ENCODE measurements around the gene EIF4G1.

The EIF4G1 gene

GRCh38 chr3:184349563-184350470, 35.4 kb downstream of the EIF4G1 start:
- DNase-seq (ENCODE audit: low read depth in 1 of 2, low spot score in 1 of 2) = no peak

- DNase-seq (ENCODE audit: low read depth in 1 of 2, low spot score in 1 of 2) = no peak
Observed at GRCh38 chr3:184350618-184351017, 36.2 kb downstream of the EIF4G1 start.

GRCh38 chr3:184351511-184352148, 37.2 kb downstream of the EIF4G1 start:
- no peak for DNase-seq (ENCODE audit: low read depth in 1 of 2, low spot score in 1 of 2)

- no peak for DNase-seq (ENCODE audit: low read depth in 1 of 2, low spot score in 1 of 2)
Observed at GRCh38 chr3:184352149-184352785, 37.9 kb downstream of the EIF4G1 start.

DNA sequence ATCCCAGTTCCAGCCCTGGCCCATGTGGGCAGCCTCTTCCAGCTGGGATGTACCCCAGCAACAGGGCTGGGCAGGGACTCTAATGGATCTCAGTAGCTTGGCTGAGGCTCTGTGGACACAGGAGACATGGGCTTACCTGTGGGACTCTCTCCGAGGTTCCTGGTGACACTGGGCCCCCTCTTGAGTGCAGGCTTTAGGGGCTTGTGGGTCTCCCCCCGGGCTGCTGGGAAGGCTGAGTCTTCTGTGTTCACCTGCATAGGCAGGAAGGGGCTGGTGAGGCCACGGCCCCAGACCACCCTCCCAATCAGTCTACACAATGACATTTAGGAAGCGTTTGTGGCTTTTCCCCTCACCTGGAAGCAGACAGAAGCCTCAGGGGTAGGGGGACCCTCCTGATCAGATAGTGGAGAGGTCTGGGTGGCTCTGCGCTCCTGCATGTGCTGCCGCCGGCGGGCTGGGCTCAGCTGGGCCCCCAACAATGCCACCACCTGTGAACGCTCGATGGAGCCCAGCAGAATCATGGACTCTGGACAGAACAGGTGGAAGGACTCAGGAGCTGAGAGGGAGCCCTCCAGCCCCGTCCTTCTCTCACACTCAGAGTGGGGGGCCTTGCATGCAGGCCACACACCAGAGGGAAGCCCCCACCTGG, 38.6 kb downstream of the EIF4G1 start:
- DNase-seq (ENCODE audit: low read depth in 1 of 2, low spot score in 1 of 2) = no peak

DNA sequence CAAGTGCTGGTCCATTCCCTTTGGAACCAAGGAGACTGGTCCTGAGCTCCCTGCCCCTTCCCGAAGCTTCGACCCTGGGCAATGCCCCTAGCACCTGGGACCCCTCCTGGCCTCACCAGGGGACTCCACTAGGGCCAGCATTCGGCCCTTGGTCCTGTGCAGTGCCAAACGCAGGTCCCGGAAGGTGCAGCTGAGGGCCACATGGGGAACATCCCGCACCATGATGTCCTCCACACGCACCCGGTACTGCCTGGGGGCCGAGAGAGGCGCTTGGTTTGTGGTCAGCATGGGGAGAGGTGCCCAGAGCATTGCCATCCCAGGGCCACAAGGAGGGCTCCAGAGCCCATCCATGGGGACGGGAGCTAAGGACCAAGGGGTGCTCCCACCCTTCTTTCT, 39.1 kb downstream of the EIF4G1 start:
- no peak for DNase-seq (ENCODE audit: low read depth in 1 of 2, low spot score in 1 of 2)

DNA sequence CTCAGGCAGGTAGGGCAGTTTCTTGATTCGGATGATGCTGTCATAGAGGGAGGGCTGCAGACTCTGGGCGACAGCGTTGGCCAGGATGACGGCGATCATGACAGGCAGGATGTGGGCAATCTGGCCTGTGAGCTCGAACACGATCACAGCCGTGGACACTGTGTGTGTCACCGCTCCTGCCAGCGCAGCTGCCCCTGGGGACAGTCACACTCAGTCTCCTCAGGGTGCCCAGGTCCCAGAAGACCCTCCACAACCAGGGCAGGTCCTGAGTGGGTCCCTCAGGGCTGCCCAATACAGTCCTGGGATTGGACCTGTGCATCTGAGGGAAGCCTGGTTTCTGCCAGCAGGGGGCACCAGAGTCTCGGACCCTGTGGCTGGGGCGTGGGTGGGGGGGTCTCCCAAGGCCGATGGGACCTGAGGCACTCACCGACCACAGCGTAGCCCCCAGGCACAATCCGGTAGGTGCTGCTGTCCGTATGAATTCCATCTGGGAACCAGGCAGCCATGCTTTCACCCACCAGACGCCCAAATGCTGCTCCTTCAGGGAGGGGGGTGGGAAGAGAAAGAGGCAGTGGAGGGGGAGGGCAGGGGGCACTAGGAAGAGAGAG, 39.8 kb downstream of the EIF4G1 start:
- peak in 1 of 2 donors; percentile 40 for DNase-seq (ENCODE audit: low read depth in 1 of 2, low spot score in 1 of 2)

- DNase-seq (ENCODE audit: low read depth in 1 of 2, low spot score in 1 of 2) = no peak
Observed at GRCh38 chr3:184354754-184355153, 40.3 kb downstream of the EIF4G1 start.

DNA sequence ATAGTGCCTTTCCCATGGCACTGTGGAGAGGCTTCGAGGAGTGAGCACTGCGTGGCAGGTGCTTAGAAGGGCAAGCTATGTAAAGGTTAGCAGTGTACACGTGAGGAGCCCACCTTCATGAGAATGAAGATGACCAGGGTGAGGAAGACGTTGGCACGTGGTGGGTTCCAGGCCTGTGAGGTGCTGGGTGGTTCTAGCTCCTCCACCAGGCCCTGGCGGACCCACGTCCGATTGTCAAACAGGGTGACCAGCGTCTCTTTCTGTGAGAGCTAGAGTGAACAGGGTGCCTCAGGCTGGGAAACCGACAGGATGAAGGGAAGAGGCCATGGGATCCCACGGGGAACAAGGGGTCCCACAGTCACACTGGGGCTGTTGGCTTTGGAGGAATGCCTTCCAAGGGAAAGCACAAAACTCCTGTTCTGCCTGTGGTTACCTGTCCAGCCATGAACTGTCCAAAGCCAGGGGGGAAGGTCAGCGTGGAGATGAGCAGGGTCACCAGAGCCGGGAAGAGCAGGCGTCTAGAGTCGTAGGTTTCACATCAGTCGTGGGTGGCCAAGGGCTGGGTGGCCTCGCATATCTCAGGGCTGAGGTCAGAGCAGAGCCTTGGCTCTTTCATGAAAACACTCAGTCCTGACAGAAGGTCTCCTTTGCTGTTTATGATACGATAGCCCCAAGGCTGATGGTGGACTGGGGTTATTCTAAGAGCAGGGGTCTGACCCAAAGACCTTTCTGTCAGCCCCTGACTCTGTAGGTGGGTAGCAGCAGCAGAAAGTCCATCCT, 41.0 kb downstream of the EIF4G1 start:
- no peak for DNase-seq (ENCODE audit: low read depth in 1 of 2, low spot score in 1 of 2)

- no peak for DNase-seq (ENCODE audit: low read depth in 1 of 2, low spot score in 1 of 2)
Observed at GRCh38 chr3:184357248-184358123, 43.1 kb downstream of the EIF4G1 start.

- DNase-seq (ENCODE audit: low read depth in 1 of 2, low spot score in 1 of 2) = no peak
Observed at GRCh38 chr3:184358124-184358767, 43.8 kb downstream of the EIF4G1 start.

DNA sequence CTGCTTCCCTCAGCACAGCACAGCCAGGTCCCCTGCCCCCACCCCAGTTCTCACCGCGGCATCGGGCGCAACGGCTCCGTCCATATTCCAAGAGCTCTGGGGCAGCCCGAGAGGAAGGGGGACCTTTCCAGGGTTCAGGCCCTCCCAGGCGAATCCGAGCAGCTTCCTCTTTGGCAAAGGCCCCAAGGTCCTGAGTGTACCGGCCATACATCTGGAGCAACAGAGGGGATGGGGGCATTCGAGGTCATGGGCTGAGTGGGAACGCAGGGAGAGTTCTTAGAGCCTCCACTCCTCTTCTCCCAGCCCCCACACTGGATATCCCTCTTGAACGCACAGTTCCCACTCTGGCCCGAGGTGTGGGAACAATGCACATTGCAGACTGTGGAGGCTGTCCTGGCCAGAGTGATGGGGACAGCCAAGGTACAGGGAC, 44.5 kb downstream of the EIF4G1 start:
- DNase-seq (ENCODE audit: low read depth in 1 of 2, low spot score in 1 of 2) = no peak

DNA sequence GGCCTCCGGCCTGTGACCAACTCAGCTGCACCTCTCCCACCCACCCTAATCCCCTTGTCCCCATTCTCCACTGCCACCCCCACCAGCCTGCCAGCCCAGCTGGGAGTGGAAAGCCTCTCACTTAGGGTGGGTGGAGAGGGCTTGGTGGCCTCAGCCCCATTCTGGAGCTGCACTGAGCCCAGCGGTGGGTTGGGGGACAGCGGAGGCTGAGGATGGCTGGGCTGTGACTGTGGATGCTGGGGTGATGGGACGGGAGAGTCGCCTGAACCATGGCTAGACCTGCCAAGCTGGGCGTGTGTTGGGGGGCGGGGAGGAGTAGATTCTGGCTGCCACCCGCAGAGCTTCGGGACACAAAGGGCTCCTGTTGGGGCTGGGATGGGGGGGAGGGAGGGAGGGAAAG, 45.2 kb downstream of the EIF4G1 start:
- no peak for DNase-seq (ENCODE audit: low read depth in 1 of 2, low spot score in 1 of 2)

- no peak for DNase-seq (ENCODE audit: low read depth in 1 of 2, low spot score in 1 of 2)
Observed at GRCh38 chr3:184360070-184360928, 45.9 kb downstream of the EIF4G1 start.

- DNase-seq (ENCODE audit: low read depth in 1 of 2, low spot score in 1 of 2) = no peak
Observed at GRCh38 chr3:184360929-184361531, 46.6 kb downstream of the EIF4G1 start.

DNA sequence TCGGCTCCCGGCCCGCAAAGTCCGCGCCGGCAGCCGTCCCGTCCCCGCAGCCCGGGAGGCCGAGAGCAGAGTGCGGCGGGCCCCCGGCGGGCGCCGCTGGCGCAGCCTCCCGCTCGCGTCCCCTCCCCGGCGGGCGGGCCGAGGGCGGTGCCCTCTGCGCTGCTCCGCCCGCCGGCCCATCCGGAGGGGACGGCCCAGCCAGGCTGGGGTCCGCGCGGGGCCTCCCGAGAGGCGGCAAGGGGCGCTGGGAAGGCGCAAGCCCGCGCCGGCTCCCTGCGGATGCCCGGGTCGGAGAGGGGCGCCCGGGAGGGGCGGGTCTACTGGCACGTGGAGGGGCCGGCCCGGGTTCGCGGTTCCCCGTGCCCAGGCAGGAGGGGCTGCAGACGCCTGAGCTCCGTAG, 47.1 kb downstream of the EIF4G1 start, which contains the start of the genes CLCN2 and POLR2H:
Gene CLCN2, minus strand, starts transcription at position 74 of the 400 bp plus-strand sequence. CDS start 126 bp downstream, outside the sequence.
Gene POLR2H, plus strand, starts transcription at position 179 of the 400 bp plus-strand sequence. CDS start 1,783 bp downstream, outside the sequence.
- no peak for DNase-seq (ENCODE audit: low read depth in 1 of 2, low spot score in 1 of 2)

Data from activated CD4-positive, alpha-beta T cell treated with anti-CD3 and anti-CD28 coated beads, Interleukin-2, amount 50 U/mL, for 24 hours (primary cell).